Peyer's patch (tissue), 4 donors: ENCODE data around the gene NEMF.
"Not testable (repeated sequence)": the region's sequence is repeated elsewhere in the genome, so short reads cannot be mapped to it uniquely, and the experiment has no call there.

Experiments
- CTCF ChIP-seq, 6 experiments: fragments of 450-650 bp in 4 of 6; fragments of 200-600 bp in 2 of 6; sonication (generic) in 1 of 6; IDR thresholded peaks; one replicate each; pipeline ENCODE4 v1.5.1; 2017 to 2019; ENCODE audit warnings: antibody characterized with exemption in 6 of 6, mild to moderate bottlenecking in 3 of 6, moderate library complexity in 1 of 6
- POLR2A ChIP-seq, 2 donors: fragments of 450-650 bp; IDR thresholded peaks; one replicate each; pipeline ENCODE4 v1.5.1; 2017; ENCODE audit warnings: antibody characterized with exemption in 2 of 2, mild to moderate bottlenecking in 2 of 2, moderate library complexity in 2 of 2

GRCh38 chr14:49746476-49746875 is 106.1 kb downstream of the NEMF start:
- not testable (repeated sequence) for TF ChIP-seq CTCF, POLR2A (IDR thresholded peaks at IDR 0.05)
